Renal cortex interstitium (tissue), 11 donors: ENCODE data around the gene MEG3. TPM values are rescaled to one million over a fixed set of nuclear protein-coding genes. Genes with fewer than 3 reads are reported as not detected.

Source experiments
- DNase-seq, 11 donors: peaks; one replicate each; pipeline ENCODE4 v3.0.0-alpha.2; 2013; ENCODE audit warnings: low read depth in 9 of 11, low spot score in 4 of 11; ENCODE audit errors: extremely low read depth in 1 of 11
- polyA plus RNA-seq, 3 donors: library from polyadenylated mRNA; unstranded; fragments of 120-200 nt; gene quantifications; one replicate each; pipeline ENCODE4 v1.2.1, GENCODE V29; 2013; ENCODE audit not compliant: insufficient read length in 3 of 3

The MEG3 gene
- polyA plus RNA-seq, 3 donors: 138 to 309 (median 144) TPM

- DNase-seq: no peak
Measured at GRCh38 chr14:100882991-100883788, 57.3 kb downstream of the MEG3 start.

GRCh38 chr14:100883789-100884101 is 57.8 kb downstream of the MEG3 start:
- DNase-seq: no peak

- DNase-seq: no peak
Measured at GRCh38 chr14:100884456-100884855, 58.5 kb downstream of the MEG3 start.

GRCh38 chr14:100885196-100885595 is 59.3 kb downstream of the MEG3 start:
- no peak for DNase-seq

DNA sequence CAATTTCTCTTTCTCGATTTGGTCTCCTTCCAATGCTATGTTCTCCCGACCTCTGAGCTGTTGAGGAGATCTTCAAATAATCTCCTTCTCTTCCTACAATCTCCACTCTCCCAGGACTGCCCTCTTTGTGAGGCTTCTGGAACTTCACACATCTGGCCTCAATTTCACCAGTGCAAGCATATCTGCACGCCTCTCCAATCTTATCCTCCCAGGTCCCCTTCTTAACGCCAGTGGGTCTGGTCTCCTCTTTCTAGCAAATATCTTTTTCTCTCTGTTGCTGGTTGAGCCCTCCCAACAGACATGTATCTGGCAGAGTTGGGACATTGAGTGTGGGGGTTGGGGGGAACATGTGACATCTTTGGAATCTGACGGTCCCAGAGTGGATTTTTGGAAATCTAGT is 59.7 kb downstream of the MEG3 start:
- DNase-seq: no peak

GRCh38 chr14:100887728-100888335 is 61.9 kb downstream of the MEG3 start:
- no peak for DNase-seq

- DNase-seq: no peak
Measured at GRCh38 chr14:100888789-100889315, 62.9 kb downstream of the MEG3 start.

GRCh38 chr14:100889641-100890040 is 63.7 kb downstream of the MEG3 start:
- no peak for DNase-seq

DNA sequence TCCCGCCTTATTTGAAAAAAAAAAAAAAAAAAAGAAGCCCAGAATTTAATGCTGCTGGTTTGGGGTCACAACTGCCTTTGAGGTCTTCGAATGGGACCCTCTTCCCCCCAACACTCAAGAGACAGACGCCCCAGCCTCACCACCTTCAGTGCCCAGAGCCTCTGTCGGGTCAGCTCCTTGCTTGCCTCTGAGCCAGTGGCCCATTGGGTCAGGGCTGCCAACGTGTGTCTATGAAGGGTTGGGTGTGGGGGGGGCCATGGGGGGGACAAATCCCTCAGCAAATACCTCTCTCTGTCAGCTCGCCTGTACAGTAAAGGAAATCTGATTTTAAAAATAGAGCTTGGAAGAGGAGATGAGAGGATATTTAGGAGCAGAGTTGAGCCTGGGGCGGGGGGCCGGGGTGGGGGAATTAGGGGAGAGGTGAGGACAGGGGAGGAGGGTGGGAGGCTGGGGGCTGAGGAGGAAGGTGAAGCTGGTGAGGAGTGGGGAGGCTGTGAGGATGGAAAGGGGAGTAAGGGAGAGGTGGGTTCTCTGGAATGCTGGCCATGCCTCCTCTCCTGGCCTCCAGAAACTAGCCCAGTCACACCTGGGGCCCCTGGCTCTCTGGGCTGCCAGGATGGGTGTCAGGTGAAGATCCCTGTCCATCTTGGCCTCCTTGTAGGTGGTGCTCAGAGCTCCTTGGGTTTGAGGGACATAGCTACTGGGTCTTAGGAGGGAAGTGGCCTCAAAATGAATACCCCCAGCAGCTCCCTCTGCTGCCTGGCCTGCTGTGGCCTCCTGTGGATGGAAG is 64.3 kb downstream of the MEG3 start:
- DNase-seq: no peak

DNA sequence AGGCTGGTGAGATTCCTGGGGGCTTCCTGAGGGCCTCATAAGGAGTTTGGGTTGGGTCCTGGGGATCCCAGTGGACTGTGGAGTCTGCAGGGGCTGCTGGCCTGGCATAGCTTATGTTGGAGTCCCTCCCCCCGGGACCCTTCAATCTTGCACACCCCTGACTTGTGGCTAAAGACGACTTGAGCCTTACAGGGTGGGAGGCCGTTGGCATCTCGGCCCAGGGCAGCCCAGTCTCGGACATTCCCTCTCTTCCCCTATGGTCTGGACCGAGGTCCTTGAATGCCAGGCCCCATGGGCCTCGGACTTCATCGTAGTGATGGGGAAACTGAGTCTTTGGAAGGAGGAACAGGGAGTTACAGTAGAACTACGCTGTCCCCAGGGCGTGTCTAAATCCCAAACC is 65.1 kb downstream of the MEG3 start:
- DNase-seq: no peak

GRCh38 chr14:100891501-100892445 is 65.9 kb downstream of the MEG3 start:
- no peak for DNase-seq

GRCh38 chr14:100892496-100893227 is 66.7 kb downstream of the MEG3 start:
- no peak for DNase-seq

DNA sequence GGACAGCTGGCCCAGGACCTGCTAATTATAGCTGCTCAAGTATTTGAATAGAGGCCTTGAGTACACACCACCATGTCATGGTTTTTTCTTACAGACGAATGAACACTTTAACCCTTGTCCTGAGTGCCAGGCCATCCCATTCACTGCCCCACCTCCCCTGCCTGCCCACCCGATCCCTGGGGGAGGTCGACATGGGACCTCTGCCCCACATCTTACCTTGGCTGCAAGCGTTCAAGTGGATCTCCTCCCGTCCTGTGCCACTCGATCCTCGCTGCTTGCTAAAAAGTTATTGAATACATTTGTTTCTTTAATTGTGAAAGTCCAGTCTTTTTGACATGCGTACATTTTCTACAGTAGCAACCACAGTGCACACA is 67.3 kb downstream of the MEG3 start:
- DNase-seq: no peak

DNA sequence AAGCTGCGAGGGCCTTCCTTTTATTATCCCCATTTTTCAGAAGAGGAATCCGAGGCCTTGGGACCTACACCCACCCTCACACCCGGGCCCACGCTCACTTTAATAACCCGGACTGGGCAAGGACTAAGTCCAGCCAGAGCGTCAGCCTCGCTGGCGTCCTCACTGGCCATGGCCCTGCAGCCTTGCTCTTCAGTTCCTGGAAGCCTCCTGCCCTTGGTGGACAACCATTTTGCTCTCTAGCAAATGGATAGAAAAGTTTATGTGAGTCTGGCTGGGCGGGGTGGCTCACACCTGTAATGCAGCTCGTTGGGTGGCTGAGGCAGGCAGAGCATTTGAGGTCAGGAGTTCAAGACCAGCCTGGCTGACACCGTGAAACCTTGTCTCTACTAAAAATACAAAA is 67.8 kb downstream of the MEG3 start:
- DNase-seq: no peak

DNA sequence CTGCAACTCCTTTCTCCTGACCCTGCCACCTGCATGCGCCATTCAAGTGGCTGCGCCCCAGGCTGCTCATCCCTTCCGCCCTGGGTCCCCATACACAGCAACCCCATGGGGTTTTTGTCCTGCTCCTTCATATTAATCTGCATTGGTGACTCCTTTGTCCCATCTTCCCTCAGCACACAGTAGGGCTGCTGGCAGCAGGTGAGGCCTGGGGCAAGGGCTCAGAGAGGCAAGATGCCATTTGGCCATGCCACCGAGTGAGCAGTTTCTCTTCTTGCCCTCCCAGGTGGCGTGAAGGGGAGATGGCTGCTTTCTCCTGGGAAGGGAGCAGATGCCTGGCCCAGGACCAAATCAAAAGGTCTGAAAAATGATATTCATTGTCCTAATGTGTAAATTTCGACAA is 68.5 kb downstream of the MEG3 start:
- no peak for DNase-seq

- DNase-seq: no peak
Measured at GRCh38 chr14:100895411-100895810, 69.5 kb downstream of the MEG3 start.

GRCh38 chr14:100896369-100897060 is 70.6 kb downstream of the MEG3 start:
- DNase-seq: no peak

DNA sequence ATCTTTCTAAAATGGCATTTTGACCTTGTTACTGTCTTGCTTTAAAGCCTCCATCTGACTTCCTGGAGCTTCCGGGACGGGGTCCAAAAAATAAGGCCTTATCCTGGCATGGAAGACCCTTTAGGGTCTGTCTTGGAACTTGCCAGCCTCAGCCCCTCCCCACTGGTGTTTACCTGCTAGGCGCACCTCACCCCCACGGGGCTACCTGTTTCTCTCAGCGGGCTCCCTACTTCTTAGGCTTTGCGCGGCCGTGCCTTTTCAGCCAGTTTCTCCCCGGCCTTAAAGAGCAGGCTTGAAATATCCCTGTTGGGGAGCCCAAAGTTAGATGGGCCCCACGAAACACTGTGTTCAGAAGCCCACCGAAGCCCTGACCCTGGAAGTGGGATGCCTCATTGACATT is 72.5 kb downstream of the MEG3 start:
- DNase-seq: no peak
